TTC549 (cell line): Measurements from ENCODE around the gene NAALADL1.
"Not testable (repeated sequence)": the region's sequence is repeated elsewhere in the genome, so short reads cannot be mapped to it uniquely, and the experiment has no call there.

Source experiments
- FAIRE-seq: peaks from 2 replicates; lab custom pipeline; 2012; peaks lifted over from hg19 to GRCh38; lab: Jason Lieb, UNC

Gene NAALADL1

DNA sequence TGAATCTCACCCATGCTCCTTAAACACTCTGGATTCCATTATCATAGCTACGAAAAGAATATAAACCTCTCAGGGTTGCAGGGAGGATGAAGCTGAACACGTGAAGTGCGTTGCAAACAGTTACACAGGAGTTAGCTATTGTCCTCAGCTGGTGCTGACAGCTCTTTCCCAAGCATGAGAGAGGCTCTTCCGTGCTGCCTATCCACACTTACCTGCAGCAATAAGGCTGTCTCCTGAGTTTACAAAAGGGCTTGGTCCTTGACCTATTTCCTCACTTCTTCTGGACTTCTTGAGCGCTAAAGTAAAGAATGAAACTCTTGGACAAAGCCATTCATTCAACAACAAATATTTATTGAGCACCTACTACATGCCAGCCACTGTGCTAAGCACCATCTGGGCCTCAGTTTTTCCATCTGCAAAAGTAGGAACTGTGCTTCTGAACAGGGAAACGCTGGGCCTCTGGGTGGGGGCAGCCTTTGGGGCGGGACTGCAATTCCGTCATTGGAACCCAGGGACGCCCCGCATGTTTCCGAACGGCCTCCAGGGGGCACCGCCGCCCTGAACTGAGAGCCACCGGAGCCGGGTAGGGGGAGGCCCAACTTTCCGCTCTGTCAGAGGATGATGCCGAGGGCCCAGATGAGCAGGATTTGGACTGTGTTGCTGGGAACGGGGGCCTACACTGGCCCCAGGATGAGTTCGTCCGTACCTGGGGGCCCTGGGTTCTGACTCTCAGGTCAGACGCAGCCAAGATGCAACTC lies 45.0 kb downstream of the NAALADL1 start:
- FAIRE-seq = no peak

DNA sequence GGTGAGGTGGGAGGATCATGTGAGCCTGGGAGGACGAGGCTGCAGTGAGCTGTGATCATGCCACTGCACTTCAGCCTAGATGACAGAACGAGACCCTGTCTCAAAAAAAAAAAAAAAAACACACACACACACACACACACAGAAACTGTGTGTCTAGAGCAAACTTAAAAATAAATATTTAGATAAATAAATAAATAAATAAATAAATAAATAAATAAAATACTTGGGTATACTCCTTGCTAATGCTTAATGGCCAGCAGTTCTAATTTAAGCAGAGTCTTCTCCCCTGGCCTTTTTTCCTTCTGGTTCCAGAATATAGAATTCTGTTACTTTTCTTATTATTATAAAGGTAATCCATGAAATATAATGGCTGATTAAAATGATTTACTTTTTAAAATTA lies 49.5 kb downstream of the NAALADL1 start:
- no peak for FAIRE-seq

- FAIRE-seq = no peak
Observed at GRCh38 chr11:65008016-65008415, 50.3 kb downstream of the NAALADL1 start.

DNA sequence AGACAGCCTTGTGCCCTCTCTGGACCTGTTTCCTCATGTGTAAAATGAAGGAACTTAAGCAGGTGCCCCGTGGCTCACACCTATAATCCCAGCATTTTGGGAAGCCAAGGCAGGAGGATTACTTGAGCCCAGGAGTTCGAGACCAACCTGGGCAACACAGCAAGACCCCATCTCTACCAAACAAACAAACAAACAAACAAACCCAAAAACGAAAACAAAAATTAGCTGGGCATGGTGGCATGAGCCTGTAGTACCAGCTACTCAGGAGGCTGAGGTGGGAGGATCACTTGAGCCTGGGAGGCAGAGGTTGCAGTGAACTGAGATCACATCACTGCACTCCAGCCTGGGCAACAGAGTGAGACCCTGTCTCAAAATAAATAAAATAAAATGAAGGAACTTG lies 54.4 kb downstream of the NAALADL1 start:
- FAIRE-seq = not testable (repeated sequence)

GRCh38 chr11:65003282-65003681 lies 55.1 kb downstream of the NAALADL1 start:
- FAIRE-seq = no peak

DNA sequence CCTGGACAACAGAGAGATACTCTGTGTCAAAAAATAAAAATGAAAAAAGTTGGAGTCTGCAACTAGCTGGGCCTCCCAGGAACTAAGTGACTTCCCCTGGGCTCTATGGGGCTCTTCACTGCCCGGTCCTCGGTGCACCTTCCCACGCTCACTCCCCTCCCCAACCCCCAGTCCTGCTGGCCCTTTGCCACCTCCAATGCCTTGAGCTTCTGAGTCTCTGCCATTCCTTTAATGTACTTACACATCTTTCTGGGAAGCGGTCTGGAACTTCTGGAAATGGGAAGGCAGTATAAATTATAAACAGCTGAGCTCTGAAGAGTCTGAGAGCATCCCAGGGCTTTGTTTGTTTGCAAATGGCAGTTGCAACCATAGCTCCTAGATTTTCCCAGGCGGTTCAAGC lies 55.6 kb downstream of the NAALADL1 start:
- no peak for FAIRE-seq

- no peak for FAIRE-seq
Observed at GRCh38 chr11:64999478-64999877, 58.9 kb downstream of the NAALADL1 start.

GRCh38 chr11:64998690-64999431 lies 59.5 kb downstream of the NAALADL1 start:
- no peak for FAIRE-seq

GRCh38 chr11:64998141-64998540 lies 60.2 kb downstream of the NAALADL1 start:
- no peak for FAIRE-seq

- FAIRE-seq = no peak
Observed at GRCh38 chr11:64996710-64997380, 61.5 kb downstream of the NAALADL1 start, which contains the start of gene BATF2. TSS of gene BATF2 (minus strand) at chr11:64996971. CDS start at chr11:64996914, 57 bp downstream.

DNA sequence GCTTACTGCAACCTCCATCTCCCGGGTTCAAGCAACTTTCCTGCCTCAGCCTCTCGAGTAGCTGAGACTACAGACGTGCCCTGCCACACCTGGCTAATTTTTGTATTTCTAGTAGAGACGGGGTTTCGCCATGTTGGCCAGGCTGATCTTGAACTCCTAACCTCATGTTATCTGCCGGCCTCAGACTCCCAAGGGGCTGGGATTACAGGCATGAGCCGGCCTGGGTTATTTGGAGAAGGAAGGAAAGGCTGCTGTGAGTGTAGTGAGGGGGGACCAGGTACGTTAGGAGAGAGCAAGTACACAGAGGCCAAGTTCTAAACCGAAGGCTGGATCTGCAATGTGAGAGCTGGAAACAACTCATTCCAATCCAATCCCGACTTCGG lies 62.0 kb downstream of the NAALADL1 start:
- FAIRE-seq = no peak
